Body of pancreas (tissue), 4 donors: ENCODE measurements around the gene SLAMF6. TPM values are rescaled to one million over a fixed set of nuclear protein-coding genes. Genes with fewer than 3 reads are reported as not detected.

ENCODE experiments used
- ATAC-seq: fragments of 150-250 bp; one replicate; pipeline ENCODE4 v1.9.1; 2016
- DNase-seq, 4 donors: peaks; one replicate each; pipeline ENCODE4 v3.0.0-alpha.2; 2019
- H3K27ac ChIP-seq, 4 donors: fragments of 200-600 bp; sonication (generic); 1 replicate in 3 of 4; 2 replicates in 1 of 4; pipeline versions ENCODE4 v1.5.1 to v1.6.1; 2016 to 2019; ENCODE audit warnings: mild to moderate bottlenecking in 1 of 4, mixed read lengths in 1 of 4, moderate library complexity in 1 of 4
- H3K27me3 ChIP-seq, 2 donors: fragments of 200-600 bp; sonication (generic); one replicate each; pipeline ENCODE4 v1.6.0; 2016; ENCODE audit warnings: mild to moderate bottlenecking in 1 of 2
- H3K36me3 ChIP-seq, 2 donors: fragments of 200-600 bp; sonication (generic); replicated peaks in 1 of 2; 2 replicates each; pipeline ENCODE4 v1.5.1; 2016; ENCODE audit warnings: low read depth in 2 of 2; ENCODE audit not compliant: insufficient read depth in 1 of 2
- H3K4me1 ChIP-seq: fragments of 200-600 bp; sonication (generic); one replicate; pipeline ENCODE4 v1.6.0; 2016
- H3K4me3 ChIP-seq, 2 donors: fragments of 200-600 bp; sonication (generic); 1 replicate in 1 of 2; 2 replicates in 1 of 2; pipeline ENCODE4 v1.5.1; 2016 to 2019
- H3K9me3 ChIP-seq, 3 donors: fragments of 200-600 bp; sonication (generic); 1 replicate in 2 of 3; 2 replicates in 1 of 3; pipeline ENCODE4 v1.5.1; 2016
- POLR2A ChIP-seq, 3 donors: fragments of 450-650 bp; IDR thresholded peaks; one replicate each; pipeline ENCODE4 v1.6.1; 2016; ENCODE audit warnings: antibody characterized with exemption in 3 of 3, mild to moderate bottlenecking in 2 of 3
- WGBS, 2 donors: methylation state at CpG; one replicate each; pipeline ENCODE4 v1.1.5; 2017; 5-methylcytosine and 5-hydroxymethylcytosine counted together
- intact Hi-C: fragments of 100-400 bp; cut with DNase I; formaldehyde crosslinking; loops from one replicate; pipeline ENCODE4 v1.15.1; 2023
- total RNA-seq, 2 donors: library from RNA; depleted of rRNA; stranded (reverse); fragments of >200 nt; gene quantifications; one replicate each; pipeline ENCODE4 v1.1.0, GENCODE V29; 2016
- TF ChIP-seq, protein P1 (sequence below), 7 experiments: fragments of 450-650 bp in 4 of 7; fragments of 200-600 bp in 3 of 7; sonication (generic) in 3 of 7; IDR thresholded peaks; one replicate each; pipeline ENCODE4 v1.5.1; 2016 to 2019; ENCODE audit warnings: antibody characterized with exemption in 7 of 7

The SLAMF6 gene
- total RNA-seq, 2 donors from 2014 or later = 0.52 to 0.99 TPM

DNA sequence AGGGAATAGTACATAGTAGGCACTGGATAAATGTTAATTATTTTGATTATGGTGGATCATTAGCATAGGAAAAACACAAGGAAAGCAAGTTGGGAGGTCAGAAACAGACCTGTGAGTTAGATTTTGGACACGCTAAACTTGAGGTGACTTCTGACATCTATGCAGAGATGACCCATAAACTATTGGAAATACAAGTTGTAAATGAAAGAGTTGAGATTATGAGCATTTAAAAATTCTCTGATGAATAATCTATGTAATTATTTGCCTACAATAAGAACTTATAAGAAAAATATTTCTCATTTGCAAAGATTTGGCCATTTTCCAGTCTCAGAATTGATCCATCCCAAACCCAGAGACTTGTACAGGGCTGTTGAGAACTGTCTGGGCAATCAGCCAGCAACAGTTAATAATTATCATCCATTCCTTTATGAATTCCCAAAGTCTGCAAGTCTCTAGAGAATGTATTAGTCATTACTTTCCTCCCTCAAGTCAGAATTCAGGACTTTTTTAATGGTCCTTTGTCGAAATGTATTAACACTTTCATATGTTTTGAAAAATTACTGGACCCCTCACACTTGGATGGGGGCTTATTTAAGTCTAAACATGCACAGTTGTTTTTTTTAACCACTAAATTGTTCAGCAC is 19.4 kb upstream of the SLAMF6 start:
- intact Hi-C loops = no loop called here

DNA sequence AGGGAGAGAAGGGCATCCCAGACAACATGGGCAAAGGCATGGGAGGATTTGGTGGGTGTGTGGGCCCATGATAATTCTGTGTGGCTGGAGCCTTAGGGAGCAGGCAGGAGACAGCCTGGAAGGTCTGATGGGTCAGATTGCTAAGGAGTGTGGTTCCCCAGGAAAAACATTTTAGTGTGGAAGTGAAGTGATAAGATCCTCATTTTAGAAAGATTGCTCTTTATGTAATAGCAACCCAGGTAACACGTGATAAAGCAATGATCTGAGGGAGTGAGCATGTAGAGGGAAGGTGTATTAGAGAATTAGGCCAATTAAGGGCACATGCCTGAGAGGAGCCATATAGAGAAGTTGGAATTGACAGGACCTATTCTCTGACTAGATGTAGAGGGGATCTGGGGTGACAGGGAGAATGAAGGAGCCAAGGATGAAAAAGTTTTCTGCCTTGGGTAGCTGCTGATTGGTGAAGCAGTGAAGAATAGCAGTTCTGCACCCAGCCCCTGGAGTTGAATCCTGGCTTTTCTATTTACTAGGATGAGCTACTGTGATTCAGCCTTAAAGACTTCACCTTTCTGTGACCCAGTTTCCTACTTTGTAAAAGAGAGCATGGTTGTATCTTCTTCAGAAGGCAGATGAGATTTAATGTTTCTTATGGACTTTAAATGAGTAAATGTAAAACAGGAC is 18.7 kb upstream of the SLAMF6 start:
- no peak overlapping the region for H3K4me3 ChIP-seq
- DNase-seq = no peak
- H3K4me1 ChIP-seq = peaks cover 80% of the 10 kb centered on the region
- H3K27ac ChIP-seq = peak overlapping the region; percentile 50 to 86 (median 79)
- TF ChIP-seq POLR2A (IDR thresholded peaks at IDR 0.05) = no peak
- TF ChIP-seq, protein P1, sequence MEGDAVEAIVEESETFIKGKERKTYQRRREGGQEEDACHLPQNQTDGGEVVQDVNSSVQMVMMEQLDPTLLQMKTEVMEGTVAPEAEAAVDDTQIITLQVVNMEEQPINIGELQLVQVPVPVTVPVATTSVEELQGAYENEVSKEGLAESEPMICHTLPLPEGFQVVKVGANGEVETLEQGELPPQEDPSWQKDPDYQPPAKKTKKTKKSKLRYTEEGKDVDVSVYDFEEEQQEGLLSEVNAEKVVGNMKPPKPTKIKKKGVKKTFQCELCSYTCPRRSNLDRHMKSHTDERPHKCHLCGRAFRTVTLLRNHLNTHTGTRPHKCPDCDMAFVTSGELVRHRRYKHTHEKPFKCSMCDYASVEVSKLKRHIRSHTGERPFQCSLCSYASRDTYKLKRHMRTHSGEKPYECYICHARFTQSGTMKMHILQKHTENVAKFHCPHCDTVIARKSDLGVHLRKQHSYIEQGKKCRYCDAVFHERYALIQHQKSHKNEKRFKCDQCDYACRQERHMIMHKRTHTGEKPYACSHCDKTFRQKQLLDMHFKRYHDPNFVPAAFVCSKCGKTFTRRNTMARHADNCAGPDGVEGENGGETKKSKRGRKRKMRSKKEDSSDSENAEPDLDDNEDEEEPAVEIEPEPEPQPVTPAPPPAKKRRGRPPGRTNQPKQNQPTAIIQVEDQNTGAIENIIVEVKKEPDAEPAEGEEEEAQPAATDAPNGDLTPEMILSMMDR (IDR thresholded peaks at IDR 0.05) = no peak
- no peaks in the 10 kb centered on the region for H3K36me3 ChIP-seq
- intact Hi-C loops = no loop called here
- 5 to 13% methylated on average over 1 of the region's 1 CpG for WGBS, 2 donors
- no peaks in the 10 kb centered on the region for H3K9me3 ChIP-seq
- no peaks in the 10 kb centered on the region for H3K27me3 ChIP-seq
- no peak for ATAC-seq

More for the DNA sequence above, 19.4 kb upstream of the SLAMF6 start:
- ATAC-seq (peak; percentile 46), DNase-seq (peak; percentile 49 to 64 (median 56))
- no peak overlapping the region for H3K4me3 ChIP-seq
- H3K4me1 ChIP-seq = peaks cover 74% of the 10 kb centered on the region
- whole genome bisulfite sequencing, 2 donors = 0 to 1% methylated on average over 2 of the region's 2 CpGs
- no peaks in the 10 kb centered on the region for H3K36me3 ChIP-seq
- TF ChIP-seq POLR2A (IDR thresholded peaks at IDR 0.05) = no peak
- TF ChIP-seq, protein P1 (IDR thresholded peaks at IDR 0.05) = no peak
- H3K27me3 ChIP-seq = no peaks in the 10 kb centered on the region
- H3K27ac ChIP-seq = peak overlapping the region in 3 of 4 donors; percentile 75 to 86 (median 83)
- H3K9me3 ChIP-seq = no peaks in the 10 kb centered on the region

GRCh38 chr1:160540859-160541233 is 17.8 kb upstream of the SLAMF6 start:
- TF ChIP-seq, protein P1 (IDR thresholded peaks at IDR 0.05) = no peak
- TF ChIP-seq POLR2A (IDR thresholded peaks at IDR 0.05) = no peak
- no peak for DNase-seq
- no peak overlapping the region for H3K4me3 ChIP-seq
- H3K27me3 ChIP-seq = no peaks in the 10 kb centered on the region
- peaks cover 89% of the 10 kb centered on the region for H3K4me1 ChIP-seq
- intact Hi-C loops = no loop called here
- ATAC-seq = no peak
- H3K9me3 ChIP-seq = no peaks in the 10 kb centered on the region
- H3K27ac ChIP-seq = peak overlapping the region; percentile 57 to 86 (median 79)
- no peaks in the 10 kb centered on the region for H3K36me3 ChIP-seq

DNA sequence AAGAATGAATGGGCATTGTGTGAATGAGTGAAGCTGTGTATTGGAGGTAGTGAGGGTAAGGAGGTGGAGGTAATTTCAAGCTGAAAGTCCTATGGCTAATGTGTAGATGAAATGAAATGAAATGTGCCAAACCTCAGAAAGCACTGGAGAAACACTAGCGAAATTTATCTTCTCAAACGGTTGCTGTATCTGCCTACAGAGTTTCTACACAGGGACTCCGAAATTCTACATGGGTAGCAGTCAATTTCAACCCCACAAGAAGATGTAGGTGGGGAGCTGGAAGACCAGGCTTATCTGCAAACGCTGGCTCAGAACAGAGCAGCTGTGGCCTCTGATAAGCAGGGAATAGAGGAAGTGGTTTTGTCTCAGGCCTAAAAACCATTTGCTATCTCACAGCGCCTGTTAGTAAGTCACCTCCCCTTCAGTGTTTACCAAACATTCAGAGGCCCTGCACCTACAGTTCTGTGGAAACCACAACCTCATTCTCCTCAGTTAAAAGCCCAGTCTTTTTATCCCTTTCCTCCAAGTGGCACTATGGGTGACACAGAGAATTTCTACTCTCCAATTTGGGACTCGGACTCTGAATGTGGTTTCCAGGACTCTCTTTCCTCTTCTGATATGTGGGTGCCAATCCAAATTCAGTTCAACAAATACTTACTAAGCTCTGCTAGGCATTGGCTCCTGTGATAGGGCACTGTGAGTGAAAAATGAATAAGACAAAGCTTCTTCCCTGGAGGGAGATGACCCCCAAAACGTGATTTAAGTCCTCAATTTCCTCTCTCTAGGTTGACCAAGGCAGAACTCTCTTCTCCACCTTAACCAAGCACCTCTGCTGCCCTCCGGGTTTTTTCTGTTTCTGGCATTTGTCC is 17.2 kb upstream of the SLAMF6 start:
- Histone ChIP-seq H3K27me3 (no peaks in the 10 kb centered on the region), H3K36me3 (no peaks in the 10 kb centered on the region), H3K27ac (peak overlapping the region; percentile 57 to 86 (median 79)), H3K4me1 (peaks cover 90% of the 10 kb centered on the region), H3K4me3 (no peak overlapping the region), H3K9me3 (no peaks in the 10 kb centered on the region)
- WGBS, 2 donors = 5 to 10% methylated on average over 8 of the region's 8 CpGs
- TF ChIP-seq, protein P1 (IDR thresholded peaks at IDR 0.05) = no peak
- TF ChIP-seq POLR2A (IDR thresholded peaks at IDR 0.05) = peak in 1 of 3 donors; percentile 23
- intact Hi-C loops = no loop called here
- peak; percentile 36 to 70 (median 55) for DNase-seq
- peak; percentile 56 for ATAC-seq
